HepG2 (cell line): ENCODE data around the gene CBX2. TPM values are rescaled to one million over a fixed set of nuclear protein-coding genes. Genes with fewer than 3 reads are reported as not detected.

Source experiments
- ATAC-seq: fragments of 200-7000 bp; cut with Tn5 transposase; 3 replicates; pipeline ENCODE4 v1.9.1; 2020; ENCODE audit warnings: mild to moderate bottlenecking, moderate library complexity
- BruUV-seq: library from RNA; stranded (reverse); fragments of 400-500 nt; replicated peaks from 2 replicates; lab custom pipeline; 2021; lab: Mats Ljungman, UMichigan
- CTCF ChIA-PET: fragments of 300-600 bp; formaldehyde crosslinking; extraction: SDS; loops from one replicate; lab custom pipeline; 2021; ENCODE audit warnings: low total read pairs, inconsistent platforms, low intra/inter-chr PET ratio; lab: Yijun Ruan, JAX
- POLR2A ChIA-PET: fragments of 350-600 bp; sonication (Branson Sonifier 250); formaldehyde crosslinking; loops from one replicate; lab custom pipeline; 2020; ENCODE audit warnings: antibody characterized with exemption, inconsistent platforms; lab: Yijun Ruan, JAX
- DNase-seq: peaks from one replicate; pipeline ENCODE4 v3.0.0-alpha.2; 2015; ENCODE audit warnings: low spot score
- FAIRE-seq: peaks from 3 replicates; lab custom pipeline; 2011; peaks lifted over from hg19 to GRCh38; lab: Jason Lieb, UNC
- H2AFZ ChIP-seq: one replicate; pipeline ENCODE4 v1.6.1; 2011; ENCODE audit warnings: low read length, inconsistent platforms
- H3K27ac ChIP-seq: fragments of 300-600 bp; 3 replicates; pipeline ENCODE4 v1.8.0; 2011; ENCODE audit warnings: mixed run types, mild to moderate bottlenecking, mixed read lengths, low read length, inconsistent platforms; ENCODE audit not compliant: insufficient read depth; ENCODE audit errors: extremely low read length
- H3K27me3 ChIP-seq, 2 experiments: fragments of 200-600 bp in 1 of 2; 2 replicates in 1 of 2; 3 replicates in 1 of 2; pipeline versions ENCODE4 v1.6.0 to v1.8.0; 2011; ENCODE audit warnings: low read length in 2 of 2, mild to moderate bottlenecking in 2 of 2, moderate library complexity in 2 of 2, inconsistent platforms in 1 of 2; ENCODE audit not compliant: insufficient read depth in 2 of 2, control insufficient read depth in 1 of 2
- H3K36me3 ChIP-seq, 2 experiments: fragments of 200-600 bp in 1 of 2; replicated peaks in 1 of 2; 2 replicates in 1 of 2; 3 replicates in 1 of 2; pipeline versions ENCODE4 v1.5.1 to v1.8.0; 2011; ENCODE audit warnings: low read length in 2 of 2, inconsistent platforms in 1 of 2; ENCODE audit not compliant: insufficient read depth in 2 of 2, control insufficient read depth in 1 of 2
- H3K4me1 ChIP-seq: 2 replicates; pipeline ENCODE4 v1.5.1; 2012; ENCODE audit warnings: low read length, inconsistent platforms; ENCODE audit not compliant: insufficient read depth
- H3K4me2 ChIP-seq: 2 replicates; pipeline ENCODE4 v1.6.0; 2011; ENCODE audit warnings: low read depth, low read length, inconsistent platforms
- H3K4me3 ChIP-seq, 3 experiments: fragments of 200-600 bp in 1 of 3; sonication (generic), shearing (Covaris generic) in 1 of 3; replicated peaks in 1 of 3; 2 replicates each; pipeline ENCODE4 v1.5.1; 2011 to 2016; ENCODE audit warnings: low read length in 3 of 3, inconsistent platforms in 2 of 3, low read depth in 2 of 3, mild to moderate bottlenecking in 2 of 3, control low read depth in 1 of 3, mixed read lengths in 1 of 3; ENCODE audit not compliant: insufficient read depth in 1 of 3
- H3K79me2 ChIP-seq: one replicate; pipeline ENCODE4 v1.6.1; 2011; ENCODE audit warnings: low read length, inconsistent platforms; ENCODE audit not compliant: insufficient read depth
- H3K9ac ChIP-seq: 2 replicates; pipeline ENCODE4 v1.6.0; 2011; ENCODE audit warnings: mild to moderate bottlenecking, low read depth, low read length, inconsistent platforms; ENCODE audit not compliant: insufficient read depth
- H3K9me3 ChIP-seq: 2 replicates; pipeline ENCODE4 v1.5.1; 2012; ENCODE audit warnings: mild to moderate bottlenecking, low read length
- H4K20me1 ChIP-seq: 2 replicates; pipeline ENCODE4 v1.6.0; 2011; ENCODE audit warnings: inconsistent platforms, mild to moderate bottlenecking, low read length, moderate library complexity; ENCODE audit not compliant: insufficient read depth
- BCL6 ChIP-seq: IDR thresholded peaks from 2 replicates; pipeline ENCODE4 v1.6.1; 2016; ENCODE audit warnings: missing genetic modification reagents, missing compliant biosample characterization
- EZH2 ChIP-seq: conservative IDR thresholded peaks from 2 replicates; pipeline ENCODE4 v1.6.1; 2012; ENCODE audit warnings: mild to moderate bottlenecking, low read depth, low read length, moderate library complexity
- HOXA7 ChIP-seq: sonication (generic); formaldehyde crosslinking; IDR thresholded peaks from 2 replicates; pipeline ENCODE4 v1.8.1; 2022; ENCODE audit warnings: mild to moderate bottlenecking, missing genetic modification reagents, moderate library complexity
- KLF16 ChIP-seq, 2 experiments: sonication (generic) in 1 of 2; formaldehyde crosslinking in 1 of 2; IDR thresholded peaks; 2 replicates each; pipeline versions ENCODE4 v1.6.1 to v1.8.0; 2016 to 2023; ENCODE audit warnings: missing genetic modification reagents in 2 of 2, missing compliant biosample characterization in 1 of 2
- MTA3 ChIP-seq: sonication (generic); formaldehyde crosslinking; IDR thresholded peaks from 2 replicates; pipeline ENCODE4 v1.4.0; 2020; ENCODE audit warnings: missing genetic modification reagents
- SIX4 ChIP-seq: sonication (generic); formaldehyde crosslinking; IDR thresholded peaks from 2 replicates; pipeline ENCODE4 v1.4.0; 2020; ENCODE audit warnings: missing genetic modification reagents
- TEAD3 ChIP-seq: optimal IDR thresholded peaks from 2 replicates; pipeline ENCODE3; 2016; ENCODE audit warnings: borderline replicate concordance
- WIZ ChIP-seq: sonication (generic); formaldehyde crosslinking; IDR thresholded peaks from 2 replicates; pipeline ENCODE4 v1.5.1; 2020; ENCODE audit warnings: mild to moderate bottlenecking, missing genetic modification reagents
- ZMAT3 ChIP-seq: sonication (generic); formaldehyde crosslinking; conservative IDR thresholded peaks from 2 replicates; pipeline ENCODE4 v1.7.0; 2021; ENCODE audit warnings: missing genetic modification reagents
- ZNF446 ChIP-seq: sonication (generic); formaldehyde crosslinking; IDR thresholded peaks from 2 replicates; pipeline ENCODE4 v1.5.0; 2020; ENCODE audit warnings: mild to moderate bottlenecking, missing genetic modification reagents
- ZNF556 ChIP-seq: sonication (generic); formaldehyde crosslinking; IDR thresholded peaks from 2 replicates; pipeline ENCODE4 v1.4.0; 2020; ENCODE audit warnings: mild to moderate bottlenecking, missing genetic modification reagents, borderline replicate concordance
- ZNF616 ChIP-seq: sonication (generic); formaldehyde crosslinking; IDR thresholded peaks from 2 replicates; pipeline ENCODE4 v1.5.0; 2020; ENCODE audit warnings: low read depth, mild to moderate bottlenecking, missing genetic modification reagents
- WGBS: methylation state at CpG from one replicate; pipeline ENCODE4 v1.1.6; 2017; ENCODE audit warnings: low lambda C conversion rate; 5-methylcytosine and 5-hydroxymethylcytosine counted together
- in situ Hi-C: cut with HindIII; loops from 2 replicates; pipeline ENCODE4 v1.10.0; 2017; ENCODE audit warnings: low pct_unique_long_range_greater_than_20kb; ENCODE audit not compliant: extremely low pct_ligation_motif_present
- intact Hi-C: fragments of 100-400 bp; cut with micrococcal nuclease; formaldehyde crosslinking; loops from one replicate; pipeline ENCODE4 v1.10.0; 2022; ENCODE audit not compliant: unreplicated experiment
- polyA plus RNA-seq, 8 experiments: library from polyadenylated mRNA; depleted of rRNA in 3 of 8; stranded (reverse) in 7 of 8; unstranded in 1 of 8; fragments of >200 nt; fragmentation: Illumina TruSeq in 4 of 8; extraction: Trizol in 4 of 8; gene quantifications; 2 replicates each; pipeline versions ENCODE4 v1.2.1 to v1.2.3, GENCODE V29; 2011 to 2016; ENCODE audit warnings: low read depth in 4 of 8, missing spikeins in 1 of 8, mixed read lengths in 1 of 8; ENCODE audit not compliant: insufficient read depth in 1 of 8
- total RNA-seq, 5 experiments: library from RNA; depleted of rRNA; stranded (reverse); fragments of >200 nt; fragmentation: Illumina TruSeq; extraction: Trizol; gene quantifications; 2 replicates each; pipeline ENCODE4 v1.2.3, GENCODE V29; 2016; ENCODE audit warnings: low read depth in 1 of 5
- TF ChIP-seq, protein P1 (sequence below): sonication (generic); formaldehyde crosslinking; IDR thresholded peaks from 2 replicates; pipeline ENCODE4 v1.4.0; 2020; ENCODE audit warnings: mild to moderate bottlenecking, missing genetic modification reagents
- TF ChIP-seq, protein P2 (sequence below): sonication (generic); formaldehyde crosslinking; IDR thresholded peaks from 2 replicates; pipeline ENCODE4 v1.8.0; 2022; ENCODE audit warnings: missing genetic modification reagents, mild to moderate bottlenecking, borderline replicate concordance
- TF ChIP-seq, protein P3 (sequence below): sonication (generic); formaldehyde crosslinking; IDR thresholded peaks from 2 replicates; pipeline ENCODE4 v1.9.0; 2022; ENCODE audit warnings: low read depth, missing genetic modification reagents
- TF ChIP-seq, protein P4 (sequence below): sonication (generic); formaldehyde crosslinking; IDR thresholded peaks from 2 replicates; pipeline ENCODE4 v1.5.0; 2020; ENCODE audit warnings: missing genetic modification reagents, mild to moderate bottlenecking, borderline replicate concordance
- TF ChIP-seq, protein P5 (sequence below): sonication (generic); formaldehyde crosslinking; IDR thresholded peaks from 2 replicates; pipeline ENCODE4 v1.8.1; 2023; ENCODE audit warnings: mild to moderate bottlenecking, missing genetic modification reagents

Gene CBX2
- total and polyA plus RNA-seq, 2 of the 13 experiments (the other 11 are each of a cell fraction or from before 2014, with no cell fraction given), result 14.5 to 31.1 TPM

DNA sequence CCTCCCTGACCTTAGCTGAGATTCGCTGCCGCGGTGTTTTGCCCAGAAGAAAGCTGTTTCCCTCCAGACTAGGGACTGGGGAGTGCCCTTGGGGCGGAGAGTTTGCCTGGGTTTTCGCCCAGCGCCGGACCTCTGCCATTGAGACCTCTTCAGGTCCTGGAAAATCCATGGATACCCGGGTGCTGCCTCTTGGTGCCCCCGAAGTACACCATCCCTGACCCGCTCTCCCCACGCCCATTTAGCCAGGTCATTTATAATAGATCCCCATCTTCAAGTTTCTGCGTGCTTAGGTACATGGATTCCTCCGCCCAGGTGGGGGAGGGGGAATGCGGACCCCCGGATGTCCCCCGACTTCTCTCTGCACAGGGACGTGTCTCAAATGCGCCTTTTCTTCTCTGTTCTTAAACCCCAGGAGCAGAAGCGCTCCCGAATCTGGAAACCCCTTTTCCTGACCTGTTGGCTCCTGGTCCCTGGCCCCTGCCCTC, 34.0 kb downstream of the CBX2 start:
- BruUV-seq, result no TSS peak
- TF ChIP-seq TEAD3 (CRISPR knock-in tag), result no peak
- TF ChIP-seq, protein P1, sequence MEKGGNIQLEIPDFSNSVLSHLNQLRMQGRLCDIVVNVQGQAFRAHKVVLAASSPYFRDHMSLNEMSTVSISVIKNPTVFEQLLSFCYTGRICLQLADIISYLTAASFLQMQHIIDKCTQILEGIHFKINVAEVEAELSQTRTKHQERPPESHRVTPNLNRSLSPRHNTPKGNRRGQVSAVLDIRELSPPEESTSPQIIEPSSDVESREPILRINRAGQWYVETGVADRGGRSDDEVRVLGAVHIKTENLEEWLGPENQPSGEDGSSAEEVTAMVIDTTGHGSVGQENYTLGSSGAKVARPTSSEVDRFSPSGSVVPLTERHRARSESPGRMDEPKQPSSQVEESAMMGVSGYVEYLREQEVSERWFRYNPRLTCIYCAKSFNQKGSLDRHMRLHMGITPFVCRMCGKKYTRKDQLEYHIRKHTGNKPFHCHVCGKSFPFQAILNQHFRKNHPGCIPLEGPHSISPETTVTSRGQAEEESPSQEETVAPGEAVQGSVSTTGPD (CRISPR knock-in tag), result peak; percentile 41; the same call in 1 of the 2 replicates
- TF ChIP-seq SIX4, result no peak
- TF ChIP-seq, protein P2, sequence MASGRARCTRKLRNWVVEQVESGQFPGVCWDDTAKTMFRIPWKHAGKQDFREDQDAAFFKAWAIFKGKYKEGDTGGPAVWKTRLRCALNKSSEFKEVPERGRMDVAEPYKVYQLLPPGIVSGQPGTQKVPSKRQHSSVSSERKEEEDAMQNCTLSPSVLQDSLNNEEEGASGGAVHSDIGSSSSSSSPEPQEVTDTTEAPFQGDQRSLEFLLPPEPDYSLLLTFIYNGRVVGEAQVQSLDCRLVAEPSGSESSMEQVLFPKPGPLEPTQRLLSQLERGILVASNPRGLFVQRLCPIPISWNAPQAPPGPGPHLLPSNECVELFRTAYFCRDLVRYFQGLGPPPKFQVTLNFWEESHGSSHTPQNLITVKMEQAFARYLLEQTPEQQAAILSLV, result peak; percentile 46; the same call in 1 of the 2 replicates
- TF ChIP-seq, protein P3, sequence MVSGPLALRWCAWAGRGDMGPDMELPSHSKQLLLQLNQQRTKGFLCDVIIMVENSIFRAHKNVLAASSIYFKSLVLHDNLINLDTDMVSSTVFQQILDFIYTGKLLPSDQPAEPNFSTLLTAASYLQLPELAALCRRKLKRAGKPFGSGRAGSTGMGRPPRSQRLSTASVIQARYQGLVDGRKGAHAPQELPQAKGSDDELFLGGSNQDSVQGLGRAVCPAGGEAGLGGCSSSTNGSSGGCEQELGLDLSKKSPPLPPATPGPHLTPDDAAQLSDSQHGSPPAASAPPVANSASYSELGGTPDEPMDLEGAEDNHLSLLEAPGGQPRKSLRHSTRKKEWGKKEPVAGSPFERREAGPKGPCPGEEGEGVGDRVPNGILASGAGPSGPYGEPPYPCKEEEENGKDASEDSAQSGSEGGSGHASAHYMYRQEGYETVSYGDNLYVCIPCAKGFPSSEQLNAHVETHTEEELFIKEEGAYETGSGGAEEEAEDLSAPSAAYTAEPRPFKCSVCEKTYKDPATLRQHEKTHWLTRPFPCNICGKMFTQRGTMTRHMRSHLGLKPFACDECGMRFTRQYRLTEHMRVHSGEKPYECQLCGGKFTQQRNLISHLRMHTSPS (CRISPR knock-in tag), result 0 out of 2 replicates have a peak, but pooled peaks have one; percentile 36
- no peak for TF ChIP-seq BCL6 (CRISPR knock-in tag)
- peak; percentile 18; the same call in 1 of the 2 replicates for TF ChIP-seq ZNF616 (CRISPR knock-in tag)
- TF ChIP-seq, protein P4, sequence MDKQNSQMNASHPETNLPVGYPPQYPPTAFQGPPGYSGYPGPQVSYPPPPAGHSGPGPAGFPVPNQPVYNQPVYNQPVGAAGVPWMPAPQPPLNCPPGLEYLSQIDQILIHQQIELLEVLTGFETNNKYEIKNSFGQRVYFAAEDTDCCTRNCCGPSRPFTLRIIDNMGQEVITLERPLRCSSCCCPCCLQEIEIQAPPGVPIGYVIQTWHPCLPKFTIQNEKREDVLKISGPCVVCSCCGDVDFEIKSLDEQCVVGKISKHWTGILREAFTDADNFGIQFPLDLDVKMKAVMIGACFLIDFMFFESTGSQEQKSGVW, result no peak
- no peak for TF ChIP-seq KLF16 (CRISPR knock-in tag; IDR thresholded peaks at IDR 0.05)
- no peak for TF ChIP-seq ZNF556
- TF ChIP-seq MTA3, result no peak
- 0 out of 2 replicates have a peak, but pooled peaks have one; percentile 47 for TF ChIP-seq WIZ (CRISPR knock-in tag)
- TF ChIP-seq, protein P5, sequence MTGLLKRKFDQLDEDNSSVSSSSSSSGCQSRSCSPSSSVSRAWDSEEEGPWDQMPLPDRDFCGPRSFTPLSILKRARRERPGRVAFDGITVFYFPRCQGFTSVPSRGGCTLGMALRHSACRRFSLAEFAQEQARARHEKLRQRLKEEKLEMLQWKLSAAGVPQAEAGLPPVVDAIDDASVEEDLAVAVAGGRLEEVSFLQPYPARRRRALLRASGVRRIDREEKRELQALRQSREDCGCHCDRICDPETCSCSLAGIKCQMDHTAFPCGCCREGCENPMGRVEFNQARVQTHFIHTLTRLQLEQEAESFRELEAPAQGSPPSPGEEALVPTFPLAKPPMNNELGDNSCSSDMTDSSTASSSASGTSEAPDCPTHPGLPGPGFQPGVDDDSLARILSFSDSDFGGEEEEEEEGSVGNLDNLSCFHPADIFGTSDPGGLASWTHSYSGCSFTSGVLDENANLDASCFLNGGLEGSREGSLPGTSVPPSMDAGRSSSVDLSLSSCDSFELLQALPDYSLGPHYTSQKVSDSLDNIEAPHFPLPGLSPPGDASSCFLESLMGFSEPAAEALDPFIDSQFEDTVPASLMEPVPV, result no peak
- TF ChIP-seq EZH2, result peak; percentile 28; the same call in 1 of the 2 replicates
- TF ChIP-seq HOXA7 (CRISPR knock-in tag), result no peak
- TF ChIP-seq ZNF446 (CRISPR knock-in tag), result 0 out of 2 replicates have a peak, but pooled peaks have one; percentile 66
- TF ChIP-seq ZMAT3, result 0 out of 2 replicates have a peak, but pooled peaks have one; percentile 19

More for the DNA sequence above, 34.0 kb downstream of the CBX2 start:
- Histone ChIP-seq H3K27ac (no peak overlapping the region), H3K4me3 (peak overlapping the region in 1 of 3 experiments; percentile 74; a peak in 1 of 6 replicates), H2AFZ (no peak overlapping the region), H3K4me1 (peaks cover 42% of the 10 kb centered on the region), H3K9me3 (no peaks in the 10 kb centered on the region), H3K9ac (no peak overlapping the region; the same call in 1 of the 2 replicates), H4K20me1 (no peaks in the 10 kb centered on the region), H3K36me3 (no peaks in the 10 kb centered on the region), H3K4me2 (peak overlapping the region; percentile 86), H3K27me3 (peaks cover 17 to 61% of the 10 kb centered on the region in 2 experiments), H3K79me2 (no peaks in the 10 kb centered on the region)
- FAIRE-seq, result no peak
- POLR2A ChIA-PET, result interaction anchor here (0.6 to 16.5 kb wide), 18 partner anchors 8 to 195 kb away, joined by 3 to 274 read pairs (median 8); partner anchors contain the start of genes CBX4 and CBX8
- in situ Hi-C loops, result loop anchor here (5.0 kb wide), 1 partner anchor 180 kb away; no protein-coding TSS in a partner anchor
- intact Hi-C loops, result loop anchor here (1.0 to 2.0 kb wide), 2 partner anchors 20 to 181 kb away; no protein-coding TSS in a partner anchor
- CTCF ChIA-PET, result interaction anchor here (1.2 to 2.3 kb wide), 4 partner anchors 22 to 89 kb away, joined by 5 to 14 read pairs (median 10); no protein-coding TSS in a partner anchor
- WGBS, result 46% methylated on average over 17 of the region's 20 CpGs
- no peak for ATAC-seq
- no peak for DNase-seq
